ENCODE data around the gene CCND2.
"Not testable (repeated sequence)": the region's sequence is repeated elsewhere in the genome, so short reads cannot be mapped to it uniquely, and the experiment has no call there.

The CCND2 gene

GRCh38 chr12:4273652-4274395 is at the start of gene CCND2:
CCND2 (plus strand) TSS chr12:4273762; CDS start chr12:4274041, 279 bp downstream.
- peak; percentile 85 for DNase-seq

DNA sequence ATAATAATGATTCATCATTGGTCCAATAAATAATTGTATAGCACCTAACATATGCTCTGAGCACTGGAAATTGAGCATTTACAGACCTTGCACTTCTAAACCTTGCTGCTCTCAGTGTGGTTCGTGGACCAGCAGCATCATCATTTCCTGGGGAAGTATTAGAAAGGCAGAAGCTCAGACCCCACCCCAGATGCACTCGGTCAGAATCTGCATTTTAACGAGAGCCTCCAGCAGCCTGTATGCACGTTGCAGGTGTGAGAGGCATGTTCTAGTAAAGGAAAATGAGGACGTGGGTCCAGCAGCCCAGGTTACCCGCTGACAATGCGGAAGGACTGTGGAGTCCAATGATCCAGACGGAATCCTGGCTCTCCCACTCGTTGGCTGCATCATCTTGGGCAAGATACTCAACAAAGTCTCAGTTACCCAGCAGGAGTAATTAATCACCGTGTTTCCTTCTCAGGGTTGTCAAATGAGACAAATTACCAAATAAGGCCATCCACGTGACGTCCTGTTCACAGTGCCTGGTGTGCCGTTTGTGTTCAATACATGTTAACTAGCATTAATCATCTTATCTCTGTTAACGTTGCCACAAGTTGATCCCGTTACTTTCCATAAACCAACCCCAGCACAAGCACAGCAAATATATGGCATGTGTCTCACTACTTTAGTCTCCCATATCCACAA is 49.2 kb upstream of the CCND2 start:
- no peak for DNase-seq

DNA sequence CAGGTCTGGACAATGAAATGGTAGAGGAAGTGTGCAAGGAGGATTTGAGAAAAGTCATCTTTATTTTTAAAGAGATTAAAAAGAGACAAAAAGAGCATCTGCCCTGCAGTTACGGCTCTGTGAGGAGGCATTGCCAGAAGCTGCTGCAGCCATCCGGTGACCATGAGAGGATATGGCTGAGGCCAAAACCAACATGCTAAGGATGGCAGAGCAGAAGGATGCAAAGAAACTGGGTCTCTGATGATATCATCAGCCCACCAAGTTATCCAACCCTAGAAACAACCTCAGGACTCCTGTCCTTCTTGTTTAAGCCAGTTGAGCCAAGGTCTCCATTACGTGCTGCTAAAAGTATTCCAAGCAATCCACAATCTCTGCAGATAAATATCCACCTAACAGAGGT is 48.0 kb upstream of the CCND2 start:
- no peak for DNase-seq

DNA sequence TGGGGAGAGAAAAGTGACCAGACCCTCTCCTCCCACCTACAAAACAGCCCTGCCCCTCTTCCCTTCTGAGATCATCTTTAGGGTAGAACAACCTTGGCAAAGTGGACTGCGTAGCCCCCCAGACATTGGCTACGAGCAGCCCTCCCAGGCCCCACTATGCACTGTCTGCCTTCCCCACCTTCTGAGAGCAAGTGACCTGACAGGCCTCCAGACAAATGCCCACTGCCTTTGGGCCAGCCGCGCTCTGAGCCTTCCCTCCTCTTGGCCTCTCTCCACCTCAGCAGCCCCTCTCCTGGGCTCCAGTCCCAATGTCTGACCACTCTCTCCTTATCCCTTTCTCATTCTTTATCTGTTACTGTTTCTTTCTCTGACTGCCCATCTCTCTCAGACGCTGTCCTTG is 46.5 kb upstream of the CCND2 start:
- no peak for DNase-seq

DNA sequence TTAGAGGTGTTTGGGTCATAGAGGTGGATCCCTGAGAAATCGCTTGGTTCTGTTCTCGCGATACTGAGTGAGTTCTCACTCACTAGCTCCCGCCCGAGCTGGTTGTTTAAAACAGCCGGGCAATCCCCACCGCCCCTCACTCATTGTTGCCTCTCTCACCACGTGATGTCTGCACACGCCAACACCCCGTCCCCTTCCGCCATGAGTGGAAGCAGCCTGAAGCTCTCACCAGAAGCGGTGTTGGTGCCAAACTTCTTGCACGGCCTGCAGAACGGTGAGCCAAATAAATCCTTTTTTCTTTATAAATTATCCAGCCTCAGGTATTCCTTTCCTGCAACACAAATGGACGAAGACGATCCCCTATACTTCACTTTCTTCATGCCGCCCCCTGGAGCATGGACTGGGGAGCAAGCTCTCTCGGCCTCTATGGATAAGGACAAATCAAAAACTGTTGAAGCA is 45.4 kb upstream of the CCND2 start:
- no peak for DNase-seq

GRCh38 chr12:4230526-4230925 is 43.0 kb upstream of the CCND2 start:
- DNase-seq: no peak

DNA sequence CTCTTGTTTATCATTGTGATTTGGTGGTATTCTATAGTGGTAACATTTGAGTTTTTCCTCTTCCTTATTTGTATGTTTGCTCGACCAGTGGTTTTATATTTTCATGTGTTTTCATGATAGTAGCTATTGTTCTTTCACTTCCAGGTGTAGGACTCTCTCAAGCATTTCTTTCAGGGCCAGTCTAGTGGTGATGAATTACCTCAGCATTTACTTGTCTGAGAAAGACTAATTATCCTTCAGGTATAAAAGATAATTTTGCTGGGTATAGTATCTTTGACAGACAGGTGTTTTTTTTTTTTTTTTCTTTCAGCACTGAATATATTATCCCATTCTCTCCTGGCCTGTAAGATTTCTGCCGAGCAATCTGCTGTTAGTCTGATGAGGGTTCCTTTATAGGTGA is 35.0 kb upstream of the CCND2 start:
- no peak for DNase-seq

- DNase-seq: no peak
These were observed 33.8 kb upstream of the CCND2 start for GRCh38 chr12:4239746-4240145.

GRCh38 chr12:4240161-4240783 is 33.3 kb upstream of the CCND2 start:
- no peak for DNase-seq

DNA sequence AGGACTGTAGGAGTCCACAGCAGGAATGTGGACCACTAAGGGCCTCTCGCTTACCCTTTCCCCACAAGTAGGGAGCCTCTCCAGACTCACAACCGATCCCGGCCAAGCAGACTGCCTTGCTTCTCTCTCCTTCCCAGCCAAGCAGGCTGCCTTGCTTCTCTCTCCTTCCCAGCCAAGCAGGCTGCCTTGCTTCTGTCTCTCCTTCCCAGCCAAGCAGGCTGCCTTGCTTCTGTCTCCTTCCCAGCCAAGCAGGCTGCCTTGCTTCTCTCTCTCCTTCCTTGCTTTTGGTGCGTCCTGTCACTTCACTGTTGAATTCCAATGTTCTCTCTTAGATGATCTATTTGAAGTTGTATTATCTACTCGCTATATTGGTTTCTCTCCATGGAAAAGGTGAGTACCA is 32.6 kb upstream of the CCND2 start:
- no peak for DNase-seq

GRCh38 chr12:4241592-4241991 is 32.0 kb upstream of the CCND2 start:
- DNase-seq: no peak

- DNase-seq: no peak
These were observed 31.0 kb upstream of the CCND2 start for GRCh38 chr12:4242595-4242994.

DNA sequence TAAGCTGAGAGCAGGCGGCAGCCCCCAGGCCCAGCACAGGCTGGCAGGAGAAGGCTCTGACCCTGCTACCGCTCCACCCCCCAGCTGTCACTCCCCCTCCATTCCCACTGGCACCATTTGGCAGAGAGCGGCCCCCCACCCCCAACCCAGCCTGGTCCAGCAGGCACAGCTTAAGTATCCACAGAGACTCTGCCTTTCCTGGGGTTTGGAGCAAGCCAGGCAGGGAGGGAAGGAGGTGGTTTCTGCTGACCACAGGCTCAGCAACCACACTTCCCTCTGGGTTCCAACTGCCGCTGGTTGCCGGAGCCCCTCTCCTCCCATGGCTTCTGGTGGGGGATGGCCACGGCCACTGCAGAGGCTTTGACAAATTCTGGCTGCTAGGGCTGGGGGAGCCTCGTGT is 30.5 kb upstream of the CCND2 start:
- DNase-seq: no peak

DNA sequence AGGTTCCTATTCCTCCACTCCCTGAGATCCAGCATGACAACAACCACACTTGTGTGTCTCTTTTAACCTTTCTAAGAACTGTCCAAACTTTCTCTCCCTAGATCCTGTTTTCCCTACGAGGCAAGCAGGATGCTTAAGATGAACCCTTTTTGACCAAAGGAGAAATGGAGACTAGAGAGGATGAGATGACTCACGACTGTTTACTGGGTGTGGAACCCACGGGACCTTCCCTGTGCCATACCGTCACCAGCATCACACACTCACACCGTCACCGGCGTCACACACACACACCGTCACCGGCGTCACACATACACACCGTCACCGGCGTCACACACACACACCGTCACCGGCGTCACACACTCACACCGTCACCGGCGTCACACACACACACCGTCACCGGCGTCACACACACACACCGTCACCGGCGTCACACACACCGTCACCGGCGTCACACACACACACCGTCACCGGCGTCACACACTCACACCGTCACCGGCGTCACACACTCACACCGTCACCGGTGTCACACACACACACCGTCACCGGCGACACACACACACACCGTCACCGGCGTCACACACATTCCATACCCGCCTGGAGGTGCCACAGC is 30.0 kb upstream of the CCND2 start:
- DNase-seq: not testable (repeated sequence)

GRCh38 chr12:4244868-4245267 is 28.7 kb upstream of the CCND2 start:
- no peak for DNase-seq

DNA sequence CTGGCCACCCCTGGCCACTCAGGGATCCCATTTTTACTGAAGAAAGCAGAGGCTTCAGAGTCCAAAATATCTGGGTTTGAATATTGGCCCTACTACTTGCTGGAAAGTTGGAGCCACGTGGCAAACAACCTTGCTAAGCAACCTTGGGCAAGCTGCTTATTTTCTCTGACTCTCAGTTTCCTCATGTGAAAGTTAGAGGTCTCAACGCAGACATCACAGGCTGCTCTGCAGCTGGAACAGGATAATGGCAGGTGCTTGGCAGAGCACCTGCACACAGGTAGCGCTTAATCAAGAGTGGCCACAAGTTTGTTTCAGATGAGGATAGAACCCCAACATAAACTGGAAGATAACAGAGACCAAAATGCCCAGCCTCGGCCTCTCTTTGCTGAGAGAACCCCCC is 28.1 kb upstream of the CCND2 start:
- DNase-seq: no peak

DNA sequence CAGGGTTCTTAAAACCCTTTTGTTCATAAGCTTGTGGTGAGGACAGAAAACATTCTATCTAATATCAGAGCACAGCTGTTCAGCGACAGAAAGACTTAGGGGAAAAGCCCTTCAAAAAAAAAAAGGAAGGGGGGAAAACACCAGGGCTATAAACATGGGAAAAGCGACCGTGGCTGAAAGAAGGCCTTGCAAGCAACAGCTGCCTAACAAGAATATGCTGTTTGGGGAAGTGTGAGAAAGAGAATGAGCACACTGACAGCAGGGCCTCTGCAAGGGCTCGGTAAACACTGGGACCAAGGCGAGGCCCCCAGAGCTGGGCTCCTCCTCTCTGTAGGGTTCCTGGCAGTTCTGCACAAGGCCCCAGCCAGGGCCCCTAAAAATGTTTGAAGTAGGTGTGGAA is 27.4 kb upstream of the CCND2 start:
- no peak for DNase-seq

DNA sequence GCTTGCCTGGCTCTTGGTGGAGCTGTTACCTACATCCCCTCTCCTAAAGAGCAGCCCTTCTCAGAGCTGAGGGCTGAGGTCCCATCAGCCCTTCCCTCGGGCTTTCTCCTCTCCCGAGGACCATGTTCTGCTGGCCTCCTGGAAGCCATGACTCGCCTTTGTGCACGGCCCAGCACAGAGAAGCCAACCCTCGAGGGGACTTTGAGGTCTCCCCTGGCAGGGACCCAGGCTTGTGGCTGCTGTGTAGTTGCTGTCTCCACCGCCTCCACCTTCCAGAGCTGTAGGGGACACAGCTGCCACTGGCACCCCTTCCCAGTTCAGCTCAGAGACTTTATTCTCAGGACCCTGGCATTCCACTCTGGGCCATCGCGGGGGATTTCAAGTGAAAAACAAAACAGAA is 22.9 kb upstream of the CCND2 start:
- DNase-seq: no peak

DNA sequence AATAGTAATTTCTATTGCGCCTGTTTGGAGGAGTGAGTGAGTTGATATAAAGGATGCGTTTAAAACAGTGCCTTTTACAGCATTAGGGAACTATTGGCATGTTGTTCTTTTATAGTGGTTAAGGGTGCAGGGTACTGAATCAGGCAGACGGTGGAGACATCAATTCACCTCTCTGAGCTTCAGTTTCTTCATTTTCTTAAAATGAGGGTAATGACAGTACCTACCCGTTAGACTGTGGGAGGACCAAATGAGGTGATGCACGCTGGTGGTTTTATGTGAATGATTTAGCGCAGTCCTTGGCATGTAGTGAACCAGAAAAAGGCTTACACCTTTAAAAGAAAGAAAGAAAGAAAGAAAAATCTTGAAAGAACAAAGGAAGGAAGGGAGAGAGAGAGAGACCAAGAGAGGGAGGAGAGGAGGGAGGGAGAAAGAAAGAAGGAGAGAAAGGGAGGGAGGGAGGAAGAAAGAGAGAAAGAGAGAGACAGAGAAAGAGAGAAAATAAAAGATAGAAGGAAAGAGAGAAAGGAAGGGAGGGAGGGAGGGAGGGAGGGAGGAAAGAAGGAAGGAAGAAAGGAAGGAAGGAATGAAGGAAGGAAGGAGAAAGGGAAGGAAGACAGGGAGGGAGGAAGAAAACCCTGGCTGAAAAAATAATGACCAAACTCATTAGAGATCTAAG is 22.2 kb upstream of the CCND2 start:
- DNase-seq: no peak

GRCh38 chr12:4251967-4252366 is 21.6 kb upstream of the CCND2 start:
- no peak for DNase-seq

DNA sequence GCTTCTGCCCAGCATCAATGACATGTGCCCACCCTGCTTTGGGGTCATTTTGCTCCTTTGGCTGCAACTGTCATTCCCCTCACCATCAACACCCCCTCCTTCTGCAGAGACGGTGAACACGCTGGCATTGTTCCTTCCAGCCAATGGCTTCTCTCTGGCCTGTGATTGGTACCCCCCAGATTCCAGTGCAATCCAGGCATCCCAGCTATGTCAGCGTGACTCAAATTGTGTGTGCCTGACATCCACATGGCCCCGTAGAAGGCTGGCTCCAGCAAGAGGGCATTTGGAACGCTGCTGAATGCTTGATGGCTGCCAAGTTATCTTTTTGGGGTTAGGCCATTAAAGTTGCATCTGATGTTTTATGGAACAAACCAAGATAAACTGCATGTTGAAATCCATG is 21.0 kb upstream of the CCND2 start:
- DNase-seq: no peak

DNA sequence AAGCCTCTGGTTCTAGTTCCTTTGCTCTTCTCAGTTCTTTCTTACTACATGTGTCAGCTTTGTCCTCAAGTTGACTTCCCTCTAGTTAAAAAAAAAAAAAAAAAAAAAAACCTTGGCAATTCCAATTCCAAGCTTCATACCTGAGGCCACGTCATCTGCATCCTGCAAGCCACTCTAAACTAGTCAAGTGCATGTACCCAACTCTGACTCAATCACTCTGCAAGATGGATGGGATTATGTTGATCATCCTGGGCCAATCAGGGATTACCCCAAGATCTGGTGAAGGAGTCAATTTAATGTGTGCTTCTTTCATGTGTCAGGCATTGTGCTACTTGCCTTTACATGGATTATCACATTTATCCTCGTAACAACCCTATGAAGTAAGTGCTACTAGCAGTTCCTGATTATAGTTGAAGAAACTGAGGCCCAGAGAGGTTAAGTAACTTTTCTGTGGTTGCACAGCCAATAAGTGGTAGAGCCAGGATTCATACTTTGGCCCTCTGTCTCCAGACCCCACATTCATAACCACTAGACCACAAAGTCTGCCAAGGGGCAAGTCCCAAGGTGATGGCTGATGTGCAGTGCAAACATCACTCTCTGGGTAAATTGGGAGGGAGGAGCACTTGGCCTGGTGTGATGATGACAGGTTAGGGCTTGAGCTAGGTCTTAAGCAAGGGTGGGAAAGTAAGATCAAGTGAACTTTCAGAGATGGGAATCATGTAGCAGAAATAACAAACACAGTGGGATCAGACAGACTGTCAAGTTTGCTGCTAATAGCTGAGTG is 17.3 kb upstream of the CCND2 start:
- DNase-seq: no peak

All from fibroblast of skin of right biceps (primary cell).